B cell (primary cell): ENCODE results near the gene KCNN2. TPM values are rescaled to one million over a fixed set of nuclear protein-coding genes. Genes with fewer than 3 reads are reported as not detected.

Source experiments
- ATAC-seq: fragments of 200-7000 bp; cut with Tn5 transposase; one replicate; pipeline ENCODE4 v1.10.0; 2021; ENCODE audit warnings: low read depth, mild to moderate bottlenecking, moderate number of reproducible peaks, moderate library complexity
- CTCF ChIA-PET: fragments of 350-600 bp; sonication (Branson Sonifier 250); formaldehyde crosslinking; loops from one replicate; lab custom pipeline; 2021; ENCODE audit warnings: antibody characterized with exemption, inconsistent platforms; lab: Charles Lee
- POLR2A ChIA-PET: fragments of 350-600 bp; sonication (Branson Sonifier 250); formaldehyde crosslinking; loops from one replicate; lab custom pipeline; 2021; ENCODE audit warnings: antibody characterized with exemption; lab: Charles Lee
- DNase-seq: peaks from one replicate; pipeline ENCODE4 v3.0.0; 2013
- H2AFZ ChIP-seq: 2 replicates; pipeline ENCODE4 v1.6.1; 2012; ENCODE audit warnings: mild to moderate bottlenecking, low read depth, low read length; ENCODE audit not compliant: insufficient read depth, poor library complexity, severe bottlenecking
- H3K27ac ChIP-seq, 2 donors: 1 replicate in 1 of 2; 2 replicates in 1 of 2; pipeline ENCODE4 v1.5.1; 2012 to 2013; ENCODE audit warnings: low read length in 2 of 2, mild to moderate bottlenecking in 2 of 2, moderate library complexity in 1 of 2
- H3K27me3 ChIP-seq, 4 experiments: fragments of 200-600 bp in 1 of 4; sonication (generic) in 1 of 4; replicated peaks in 1 of 4; 1 replicate in 2 of 4; 2 replicates in 2 of 4; pipeline versions ENCODE4 v1.6.1 to v1.7.0; 2013 to 2016; ENCODE audit warnings: low read length in 3 of 4, mild to moderate bottlenecking in 2 of 4, mixed read lengths in 1 of 4, moderate library complexity in 1 of 4; ENCODE audit not compliant: insufficient read depth in 4 of 4, control insufficient read depth in 3 of 4; ENCODE audit errors: control extremely low read depth in 1 of 4
- H3K36me3 ChIP-seq, 2 experiments: replicated peaks in 1 of 2; 1 replicate in 1 of 2; 2 replicates in 1 of 2; pipeline versions ENCODE4 v1.6.1 to v1.7.1; 2013; ENCODE audit warnings: low read length in 1 of 2; ENCODE audit not compliant: insufficient read depth in 2 of 2, control insufficient read depth in 1 of 2; ENCODE audit errors: control extremely low read depth in 1 of 2, extremely low read depth in 1 of 2
- H3K4me1 ChIP-seq, 2 donors: fragments of 200-600 bp in 1 of 2; sonication (generic) in 1 of 2; 1 replicate in 1 of 2; 2 replicates in 1 of 2; pipeline versions ENCODE4 v1.5.1 to v1.6.1; 2013 to 2017; ENCODE audit warnings: low read length in 2 of 2; ENCODE audit not compliant: control insufficient read depth in 2 of 2, insufficient read depth in 2 of 2
- H3K4me2 ChIP-seq: replicated peaks from 2 replicates; pipeline ENCODE3; 2012; ENCODE audit warnings: mild to moderate bottlenecking, low read depth, low read length; ENCODE audit not compliant: poor library complexity, severe bottlenecking
- H3K4me3 ChIP-seq, 5 experiments: fragments of 200-600 bp in 1 of 5; sonication (generic) in 1 of 5; 1 replicate in 3 of 5; 2 replicates in 2 of 5; pipeline versions ENCODE4 v1.5.1 to v1.7.0; 2011 to 2016; ENCODE audit warnings: low read length in 4 of 5, mild to moderate bottlenecking in 4 of 5, low read depth in 2 of 5, control low read depth in 1 of 5, moderate library complexity in 1 of 5; ENCODE audit not compliant: insufficient read depth in 1 of 5; ENCODE audit errors: control extremely low read depth in 1 of 5, extremely low read depth in 1 of 5
- H3K79me2 ChIP-seq: fragments of 200-600 bp; sonication (generic); one replicate; pipeline ENCODE4 v1.6.0; 2016; ENCODE audit warnings: low read length; ENCODE audit not compliant: control insufficient read depth, insufficient read depth
- H3K9ac ChIP-seq: fragments of 200-600 bp; sonication (generic); 2 replicates; pipeline ENCODE4 v1.6.1; 2017; ENCODE audit warnings: mild to moderate bottlenecking, low read length, moderate library complexity
- H3K9me3 ChIP-seq, 3 donors: one replicate each; pipeline versions ENCODE4 v1.6.1 to v1.7.1; 2013; ENCODE audit warnings: low read length in 2 of 3; ENCODE audit not compliant: control insufficient read depth in 2 of 3, insufficient read depth in 1 of 3; ENCODE audit errors: control extremely low read depth in 1 of 3
- H4K20me1 ChIP-seq: 2 replicates; pipeline ENCODE4 v1.6.0; 2012; ENCODE audit warnings: mild to moderate bottlenecking, low read length; ENCODE audit not compliant: insufficient read depth, control insufficient read depth, poor library complexity, severe bottlenecking
- H3K27ac Mint-ChIP-seq: one replicate; pipeline ENCODE4 v1.8.0; 2021; ENCODE audit warnings: mixed read lengths
- H3K27me3 Mint-ChIP-seq: one replicate; pipeline ENCODE4 v1.8.0; 2021; ENCODE audit warnings: mixed read lengths
- H3K4me1 Mint-ChIP-seq: one replicate; pipeline ENCODE4 v1.8.0; 2021; ENCODE audit warnings: mixed read lengths
- H3K4me3 Mint-ChIP-seq: one replicate; pipeline ENCODE4 v1.8.0; 2021; ENCODE audit warnings: mixed read lengths
- H3K9me3 Mint-ChIP-seq: one replicate; pipeline ENCODE4 v1.8.0; 2022; ENCODE audit warnings: mixed read lengths; ENCODE audit not compliant: insufficient read depth
- CTCF ChIP-seq: fragments of 200-600 bp; IDR thresholded peaks from one replicate; pipeline ENCODE4 v1.8.0; 2022; ENCODE audit warnings: antibody characterized with exemption, mild to moderate bottlenecking
- EZH2 ChIP-seq: IDR thresholded peaks from 2 replicates; pipeline ENCODE4 v1.6.1; 2012; ENCODE audit warnings: borderline replicate concordance, low read depth, mild to moderate bottlenecking, moderate library complexity, low read length; ENCODE audit not compliant: insufficient read depth, poor library complexity, severe bottlenecking
- WGBS: methylation state at CpG from one replicate; pipeline ENCODE4 v1.1.5; 2013; ENCODE audit warnings: missing lambda C conversion rate; ENCODE audit not compliant: insufficient coverage; 5-methylcytosine and 5-hydroxymethylcytosine counted together
- intact Hi-C: fragments of 100-400 bp; cut with micrococcal nuclease; formaldehyde crosslinking; loops from one replicate; pipeline ENCODE4 v1.10.0; 2022
- polyA minus RNA-seq: library from RNA; depleted of rRNA, polyadenylated mRNA; stranded (reverse); fragments of >200 nt; gene quantifications from 2 replicates; pipeline ENCODE4 v1.2.3, GENCODE V29; 2012
- polyA plus RNA-seq: library from polyadenylated mRNA; depleted of rRNA; stranded (reverse); fragments of >200 nt; gene quantifications from 2 replicates; pipeline ENCODE4 v1.2.3, GENCODE V29; 2012
- total RNA-seq, 2 donors: library from RNA; stranded (reverse); fragments of 120-200 nt in 1 of 2; gene quantifications; 1 replicate in 1 of 2; 2 replicates in 1 of 2; pipeline versions ENCODE4 v1.2.3 to v1.2.4, GENCODE V29; 2013 to 2022

KCNN2 gene
- total RNA-seq (not detected in 2 replicates), polyA plus RNA-seq (not detected in 2 replicates), polyA minus RNA-seq (not detected in 2 replicates)
- 0.16 TPM for total RNA-seq (2013)

- no peak within 1 kb of the TSS for H3K27ac ChIP-seq
- DNase-seq (peak; percentile 4), ATAC-seq (no peak)
- ChIA-PET POLR2A (no interaction called here), CTCF (no interaction called here)
- Mint-ChIP-seq H3K4me1 (peaks cover 19% of the 10 kb centered on the region), H3K9me3 (no peaks in the 10 kb centered on the region), H3K27ac (no peak within 1 kb of the TSS), H3K4me3 (peak within 1 kb of the TSS; percentile 59), H3K27me3 (peaks cover 59% of the 10 kb centered on the region)
- no peak within 1 kb of the TSS for H2AFZ ChIP-seq
- intact Hi-C loops, result no loop called here
- peaks cover 4 to 12% of the 10 kb centered on the region in 2 donors for H3K4me1 ChIP-seq
- TF ChIP-seq CTCF, result no peak
- no peak for TF ChIP-seq EZH2
- peak within 1 kb of the TSS; percentile 40 for H3K4me2 ChIP-seq
- H3K27me3 ChIP-seq, result peaks cover 0 to 35% (median 24%) of the 10 kb centered on the region in 4 experiments
- 3% methylated on average over 33 of the region's 33 CpGs for WGBS
- no peaks in the 10 kb centered on the region for H3K36me3 ChIP-seq
- H3K79me2 ChIP-seq, result no peaks in the 10 kb centered on the region
- no peaks in the 10 kb centered on the region for H4K20me1 ChIP-seq
- no peak within 1 kb of the TSS for H3K4me3 ChIP-seq
- no peak within 1 kb of the TSS for H3K9ac ChIP-seq
- H3K9me3 ChIP-seq, result peaks cover 0 to 14% (median 0%) of the 10 kb centered on the region in 3 donors
Measured at GRCh38 chr5:114361724-114362196, at the start of gene KCNN2. Gene KCNN2 (plus strand): TSS chr5:114362070. CDS start chr5:114362140, 70 bp downstream.

GRCh38 chr5:114312658-114313057, 49.2 kb upstream of the KCNN2 start:
- Histone ChIP-seq H3K4me3 (no peak overlapping the region), H3K9me3 (no peaks in the 10 kb centered on the region), H3K9ac (no peak overlapping the region), H3K36me3 (no peaks in the 10 kb centered on the region), H3K4me1 (no peaks in the 10 kb centered on the region), H3K27ac (no peak overlapping the region), H3K4me2 (no peak overlapping the region), H3K27me3 (no peaks in the 10 kb centered on the region), H3K79me2 (no peaks in the 10 kb centered on the region), H2AFZ (no peak overlapping the region), H4K20me1 (no peaks in the 10 kb centered on the region)
- intact Hi-C loops, result no loop called here
- TF ChIP-seq EZH2 (no peak), CTCF (no peak)
- Mint-ChIP-seq H3K9me3 (no peaks in the 10 kb centered on the region), H3K27me3 (no peaks in the 10 kb centered on the region), H3K4me1 (no peaks in the 10 kb centered on the region), H3K27ac (no peak overlapping the region), H3K4me3 (no peak overlapping the region)
- WGBS, result no CpG with 5 or more reads among the region's 1 CpG
- ChIA-PET POLR2A (no interaction called here), CTCF (no interaction called here)
- no peak for ATAC-seq
- DNase-seq, result no peak
